ENCODE results near the gene CDH15. TPM values are rescaled to one million over a fixed set of nuclear protein-coding genes. Genes with fewer than 3 reads are reported as not detected.

CDH15 gene
- total and polyA plus RNA-seq, 2 donors (not counting 1 experiment from before 2014, with no cell fraction given) = not detected

DNA sequence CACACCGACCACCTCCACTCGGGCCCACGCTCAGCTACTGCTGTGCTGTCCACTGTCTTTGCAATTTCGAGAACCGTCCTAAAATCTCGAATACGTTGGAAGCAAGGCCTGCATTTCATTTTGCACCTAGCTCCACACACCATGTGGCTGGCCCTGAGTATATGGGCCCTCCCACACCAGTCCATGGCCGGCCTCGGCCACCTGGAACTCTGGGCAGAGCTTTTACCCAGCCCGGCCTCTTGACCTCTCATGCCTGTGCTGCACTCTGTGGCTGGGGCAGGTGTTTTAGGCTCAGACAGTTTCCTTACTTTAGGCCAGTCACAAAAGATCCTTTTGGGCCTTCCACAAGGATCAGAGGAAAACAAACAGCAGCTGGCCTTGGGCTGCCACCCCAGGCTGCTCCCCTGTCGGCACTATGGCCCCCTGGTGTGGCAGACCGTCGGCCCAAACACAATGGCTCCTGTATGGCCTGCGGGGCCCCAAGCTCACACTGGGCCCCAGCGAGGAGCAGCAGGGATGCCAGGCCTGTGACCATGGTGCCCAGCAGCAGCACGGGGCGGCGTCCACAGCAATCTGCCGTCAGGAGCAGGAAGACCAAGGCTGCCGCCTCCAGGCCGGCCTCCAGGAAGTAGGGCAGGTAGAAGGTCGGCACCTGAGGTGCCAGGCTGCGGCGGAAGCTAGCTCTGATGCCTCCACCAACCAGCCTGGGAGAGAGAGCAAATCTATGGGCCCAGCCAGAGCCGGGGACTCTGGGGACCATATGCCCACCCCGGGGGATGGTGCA lies 26.3 kb downstream of the CDH15 start:
- no peaks in the 10 kb centered on the region for H3K36me3 ChIP-seq (replicated peaks in 1 of 2; ENCODE audit: control extremely low read depth in 1 of 2, control insufficient read depth in 1 of 2, extremely low read depth in 1 of 2, insufficient read depth in 2 of 2, low read length in 1 of 2)
- ATAC-seq (ENCODE audit: low read depth) = no peak
- H3K9me3 ChIP-seq (ENCODE audit: control extremely low read depth in 1 of 3, control insufficient read depth in 2 of 3, insufficient read depth in 1 of 3, low read length in 2 of 3) = peaks cover 0 to 24% (median 3%) of the 10 kb centered on the region in 3 donors
- intact Hi-C loops (cut with micrococcal nuclease) = no loop called here
- WGBS (ENCODE audit: insufficient coverage) = 92% methylated on average over 25 of the region's 26 CpGs
- no peak overlapping the region for H2AFZ ChIP-seq (ENCODE audit: insufficient read depth, low read depth, low read length, poor library complexity, severe bottlenecking)
- H3K79me2 ChIP-seq (ENCODE audit: control insufficient read depth, insufficient read depth, low read length) = no peaks in the 10 kb centered on the region
- no peak overlapping the region for H3K27ac ChIP-seq (ENCODE audit: low read length in 2 of 2)
- no peak overlapping the region for H3K4me2 ChIP-seq (replicated peaks; ENCODE audit: low read depth, low read length, poor library complexity, severe bottlenecking)
- no peak overlapping the region for H3K9ac ChIP-seq (ENCODE audit: low read length)
- no peak overlapping the region for H3K4me3 ChIP-seq (ENCODE audit: control extremely low read depth in 1 of 5, extremely low read depth in 1 of 5, insufficient read depth in 1 of 5, low read depth in 2 of 5, low read length in 4 of 5)
- TF ChIP-seq CTCF (IDR thresholded peaks at IDR 0.05) = no peak
- no peak overlapping the region for H3K27ac Mint-ChIP-seq
- H3K4me1 ChIP-seq (ENCODE audit: control insufficient read depth in 2 of 2, insufficient read depth in 2 of 2, low read length in 2 of 2) = peaks cover 15% of the 10 kb centered on the region in 2 donors
- ChIA-PET CTCF (no interaction called here), POLR2A (no interaction called here)
- H3K4me1 Mint-ChIP-seq = peaks cover 12% of the 10 kb centered on the region
- no peak for DNase-seq
- H3K27me3 ChIP-seq (replicated peaks in 1 of 4; ENCODE audit: control extremely low read depth in 1 of 4, control insufficient read depth in 3 of 4, insufficient read depth in 4 of 4, low read length in 3 of 4) = peaks cover 0 to 43% (median 13%) of the 10 kb centered on the region in 4 experiments
- H4K20me1 ChIP-seq (ENCODE audit: control insufficient read depth, insufficient read depth, low read length, poor library complexity, severe bottlenecking) = no peaks in the 10 kb centered on the region
- H3K27me3 Mint-ChIP-seq = peaks cover 15% of the 10 kb centered on the region
- H3K9me3 Mint-ChIP-seq (ENCODE audit: insufficient read depth) = no peaks in the 10 kb centered on the region
- H3K4me3 Mint-ChIP-seq = no peak overlapping the region

DNA sequence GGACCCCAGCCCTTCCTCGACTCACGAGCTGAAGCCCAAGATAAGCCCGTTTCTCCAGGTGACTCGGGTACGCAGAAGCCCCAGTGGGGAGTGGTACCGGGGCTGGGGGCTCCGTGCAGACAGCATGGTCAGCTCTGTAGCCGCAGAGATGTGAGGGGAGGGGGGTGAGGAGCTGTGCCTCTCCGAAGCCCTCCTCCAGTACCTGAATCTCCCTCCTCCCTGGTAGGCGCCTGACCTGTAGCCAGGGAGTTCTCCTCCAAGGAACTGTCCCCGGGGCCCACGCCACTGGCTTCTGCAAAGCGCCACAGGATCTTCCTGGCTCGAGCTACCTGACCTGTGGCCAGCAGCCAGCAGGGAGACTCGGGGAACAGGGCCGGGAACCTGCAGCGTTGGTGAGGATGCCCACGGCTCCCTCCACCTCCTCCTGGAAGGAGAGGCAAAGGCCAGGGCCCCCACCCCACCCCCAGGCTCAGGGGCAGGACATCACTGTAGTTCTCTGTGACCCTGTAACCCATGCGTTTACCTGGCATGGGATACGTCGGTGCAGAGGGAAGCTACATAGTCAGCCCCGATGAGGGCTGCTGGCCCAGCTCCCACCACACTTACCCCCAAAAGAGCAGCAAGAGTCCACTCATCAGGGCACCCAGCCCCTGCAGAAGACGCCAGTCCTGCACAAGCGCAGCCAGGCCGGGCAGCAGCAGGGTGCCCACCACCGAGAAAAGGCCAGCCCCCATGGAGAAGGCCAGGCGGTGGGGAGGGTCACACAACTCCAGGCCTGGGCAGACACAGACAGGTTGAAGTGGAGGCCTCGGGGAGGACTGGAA lies 27.1 kb downstream of the CDH15 start:
- Histone ChIP-seq H3K79me2 (ENCODE audit: control insufficient read depth, insufficient read depth, low read length) (no peaks in the 10 kb centered on the region), H2AFZ (ENCODE audit: insufficient read depth, low read depth, low read length, poor library complexity, severe bottlenecking) (no peak overlapping the region), H3K4me1 (ENCODE audit: control insufficient read depth in 2 of 2, insufficient read depth in 2 of 2, low read length in 2 of 2) (peaks cover 15% of the 10 kb centered on the region in 2 donors), H3K4me2 (replicated peaks; ENCODE audit: low read depth, low read length, poor library complexity, severe bottlenecking) (no peak overlapping the region), H3K9ac (ENCODE audit: low read length) (no peak overlapping the region), H4K20me1 (ENCODE audit: control insufficient read depth, insufficient read depth, low read length, poor library complexity, severe bottlenecking) (no peaks in the 10 kb centered on the region), H3K27me3 (replicated peaks in 1 of 4; ENCODE audit: control extremely low read depth in 1 of 4, control insufficient read depth in 3 of 4, insufficient read depth in 4 of 4, low read length in 3 of 4) (peaks cover 0 to 46% (median 20%) of the 10 kb centered on the region in 4 experiments), H3K27ac (ENCODE audit: low read length in 2 of 2) (no peak overlapping the region), H3K4me3 (ENCODE audit: control extremely low read depth in 1 of 5, extremely low read depth in 1 of 5, insufficient read depth in 1 of 5, low read depth in 2 of 5, low read length in 4 of 5) (no peak overlapping the region), H3K9me3 (ENCODE audit: control extremely low read depth in 1 of 3, control insufficient read depth in 2 of 3, insufficient read depth in 1 of 3, low read length in 2 of 3) (peaks cover 0 to 27% (median 3%) of the 10 kb centered on the region in 3 donors), H3K36me3 (replicated peaks in 1 of 2; ENCODE audit: control extremely low read depth in 1 of 2, control insufficient read depth in 1 of 2, extremely low read depth in 1 of 2, insufficient read depth in 2 of 2, low read length in 1 of 2) (no peaks in the 10 kb centered on the region)
- intact Hi-C loops (cut with micrococcal nuclease) = no loop called here
- Mint-ChIP-seq H3K9me3 (ENCODE audit: insufficient read depth) (no peaks in the 10 kb centered on the region), H3K27ac (no peak overlapping the region), H3K4me3 (no peak overlapping the region), H3K4me1 (peaks cover 13% of the 10 kb centered on the region), H3K27me3 (peaks cover 23% of the 10 kb centered on the region)
- DNase-seq (no peak), ATAC-seq (ENCODE audit: low read depth) (no peak)
- WGBS (ENCODE audit: insufficient coverage) = 93% methylated on average over 26 of the region's 28 CpGs
- no peak for TF ChIP-seq EZH2 (IDR thresholded peaks at IDR 0.05; ENCODE audit: borderline replicate concordance, insufficient read depth, low read depth, low read length, poor library complexity, severe bottlenecking)
- TF ChIP-seq CTCF (IDR thresholded peaks at IDR 0.05) = no peak
- ChIA-PET POLR2A (no interaction called here), CTCF (no interaction called here)
